GM23338 (cell line): ENCODE data around the gene AQP12B. TPM values are rescaled to one million over a fixed set of nuclear protein-coding genes. Genes with fewer than 3 reads are reported as not detected.

ENCODE experiments used
- ATAC-seq: fragments of 200-7000 bp; cut with Tn5 transposase; 3 replicates; pipeline ENCODE4 v1.9.1; 2020
- DNase-seq: peaks from one replicate; pipeline ENCODE4 v3.0.0-alpha.2; 2015; ENCODE audit warnings: low spot score
- H2AFZ ChIP-seq: fragments of 200-600 bp; sonication (generic); 2 replicates; pipeline ENCODE4 v1.8.0; 2016; ENCODE audit warnings: antibody characterized with exemption, mild to moderate bottlenecking, moderate library complexity
- H3F3A ChIP-seq: fragments of 200-600 bp; sonication (generic); replicated peaks from 2 replicates; pipeline ENCODE4 v1.8.0; 2017; ENCODE audit warnings: antibody characterized with exemption, mixed run types, low read depth
- H3K27ac ChIP-seq: fragments of 200-600 bp; sonication (generic); 2 replicates; pipeline ENCODE4 v1.6.1; 2016; ENCODE audit warnings: low read depth
- H3K27me3 ChIP-seq: fragments of 200-600 bp; sonication (generic); 2 replicates; pipeline ENCODE4 v1.8.0; 2016; ENCODE audit warnings: mild to moderate bottlenecking, mixed run types, moderate library complexity; ENCODE audit not compliant: insufficient read depth
- H3K36me3 ChIP-seq: fragments of 200-600 bp; sonication (generic); 2 replicates; pipeline ENCODE4 v1.8.0; 2016; ENCODE audit warnings: mild to moderate bottlenecking; ENCODE audit not compliant: insufficient read depth
- H3K4me1 ChIP-seq: fragments of 200-600 bp; sonication (generic); 2 replicates; pipeline ENCODE4 v1.8.0; 2016; ENCODE audit warnings: mild to moderate bottlenecking, moderate library complexity; ENCODE audit not compliant: insufficient read depth
- H3K4me2 ChIP-seq: fragments of 200-600 bp; sonication (generic); 2 replicates; pipeline ENCODE4 v1.7.1; 2017; ENCODE audit warnings: mixed run types
- H3K4me3 ChIP-seq: fragments of 200-600 bp; sonication (generic); 2 replicates; pipeline ENCODE4 v1.6.1; 2016; ENCODE audit warnings: mixed run types
- H3K79me2 ChIP-seq: fragments of 200-600 bp; sonication (generic); replicated peaks from 2 replicates; pipeline ENCODE4 v1.8.0; 2017; ENCODE audit warnings: mild to moderate bottlenecking; ENCODE audit not compliant: insufficient read depth
- H3K9me2 ChIP-seq: fragments of 200-600 bp; sonication (generic); 2 replicates; pipeline ENCODE4 v1.8.0; 2017; ENCODE audit not compliant: insufficient read depth
- H4K20me1 ChIP-seq: fragments of 200-600 bp; sonication (generic); replicated peaks from 2 replicates; pipeline ENCODE4 v1.8.0; 2017; ENCODE audit warnings: mild to moderate bottlenecking; ENCODE audit not compliant: insufficient read depth
- H3K27ac Mint-ChIP-seq: 2 replicates; pipeline ENCODE4 v1.8.0; 2020; ENCODE audit warnings: inconsistent platforms, mild to moderate bottlenecking, moderate library complexity, mixed read lengths
- H3K27me3 Mint-ChIP-seq: 3 replicates; pipeline ENCODE4 v1.8.0; 2022; ENCODE audit warnings: low read depth, mild to moderate bottlenecking, moderate library complexity, mixed read lengths, inconsistent platforms; ENCODE audit not compliant: insufficient read depth, poor library complexity
- H3K36me3 Mint-ChIP-seq: 3 replicates; pipeline ENCODE4 v1.8.0; 2021; ENCODE audit warnings: low read depth, mild to moderate bottlenecking, inconsistent platforms, moderate library complexity, mixed read lengths
- H3K4me1 Mint-ChIP-seq: 3 replicates; pipeline ENCODE4 v1.8.0; 2020; ENCODE audit warnings: mild to moderate bottlenecking, inconsistent platforms, mixed read lengths
- H3K4me3 Mint-ChIP-seq: 3 replicates; pipeline ENCODE4 v1.8.0; 2021; ENCODE audit warnings: moderate library complexity, mild to moderate bottlenecking, inconsistent platforms, mixed read lengths
- H3K9me3 Mint-ChIP-seq: 3 replicates; pipeline ENCODE4 v1.8.0; 2020; ENCODE audit warnings: moderate library complexity, mild to moderate bottlenecking, inconsistent platforms, mixed read lengths
- CREB1 ChIP-seq: fragments of 250-450 bp; sonication (Bioruptor Pico); IDR thresholded peaks from 2 replicates; pipeline ENCODE4 v1.5.0; 2020; ENCODE audit warnings: low read depth, mild to moderate bottlenecking, moderate library complexity
- EZH2 ChIP-seq: fragments of 200-600 bp; sonication (generic); IDR thresholded peaks from one replicate; pipeline ENCODE4 v1.8.0; 2017; ENCODE audit warnings: antibody characterized with exemption, mild to moderate bottlenecking, low read depth; ENCODE audit not compliant: unreplicated experiment
- EZH2phosphoT487 ChIP-seq: fragments of 200-600 bp; sonication (generic); IDR thresholded peaks from one replicate; pipeline ENCODE4 v1.8.1; 2018; ENCODE audit warnings: antibody characterized with exemption; ENCODE audit not compliant: unreplicated experiment
- JUNB ChIP-seq: IDR thresholded peaks from one replicate; pipeline ENCODE4 v1.6.1; 2016; ENCODE audit warnings: antibody characterized with exemption; ENCODE audit not compliant: unreplicated experiment
- NANOG ChIP-seq: IDR thresholded peaks from 2 replicates; pipeline ENCODE4 v1.6.1; 2016; ENCODE audit warnings: antibody characterized with exemption, borderline replicate concordance
- POLR2AphosphoS5 ChIP-seq: IDR thresholded peaks from 2 replicates; pipeline ENCODE4 v1.6.1; 2016; ENCODE audit warnings: antibody characterized with exemption, low read depth
- STAT1 ChIP-seq: IDR thresholded peaks from one replicate; pipeline ENCODE4 v1.6.1; 2016; ENCODE audit warnings: antibody characterized with exemption; ENCODE audit not compliant: unreplicated experiment
- ZNF114 ChIP-seq: fragments of 250-450 bp; sonication (Bioruptor Pico); IDR thresholded peaks from 2 replicates; pipeline ENCODE4 v1.5.0; 2020; ENCODE audit warnings: mild to moderate bottlenecking, moderate library complexity
- ZNF331 ChIP-seq: fragments of 250-450 bp; sonication (Bioruptor Pico); IDR thresholded peaks from 2 replicates; pipeline ENCODE4 v1.5.0; 2020; ENCODE audit warnings: low read depth, mild to moderate bottlenecking, moderate library complexity
- ZNF462 ChIP-seq: fragments of 250-450 bp; sonication (Bioruptor Pico); IDR thresholded peaks from 2 replicates; pipeline ENCODE4 v1.5.0; 2020; ENCODE audit warnings: mild to moderate bottlenecking, moderate library complexity
- polyA plus RNA-seq: library from polyadenylated mRNA; unstranded; fragments of >200 nt; fragmentation: Nextera tagmentation; extraction: Ambion mirVana; gene quantifications from 2 replicates; pipeline ENCODE4 v1.2.1, GENCODE V29; 2016
- total RNA-seq: library from RNA; depleted of rRNA; stranded (reverse); fragments of >200 nt; shearing (Covaris generic); gene quantifications from 2 replicates; pipeline ENCODE4 v1.2.3, GENCODE V29; 2014
- TF ChIP-seq, protein P1 (sequence below): IDR thresholded peaks from one replicate; pipeline ENCODE4 v1.6.1; 2018; ENCODE audit warnings: antibody characterized with exemption; ENCODE audit not compliant: unreplicated experiment
- TF ChIP-seq, protein P2 (sequence below), 2 experiments: fragments of 200-600 bp in 1 of 2; sonication (generic) in 1 of 2; conservative IDR thresholded peaks; 2 replicates each; pipeline versions ENCODE4 v1.5.1 to v1.6.1; 2016 to 2017; ENCODE audit warnings: antibody characterized with exemption in 2 of 2, low read depth in 2 of 2, mild to moderate bottlenecking in 2 of 2, moderate library complexity in 1 of 2
- TF ChIP-seq, protein P3 (sequence below): IDR thresholded peaks from 2 replicates; pipeline ENCODE4 v1.6.1; 2016; ENCODE audit warnings: antibody characterized with exemption

The AQP12B gene
- total and polyA plus RNA-seq, 2 experiments from 2014 or later = not detected

- no peaks in the 10 kb centered on the region for H3K79me2 ChIP-seq
- no peaks in the 10 kb centered on the region for H3K27me3 ChIP-seq
- H2AFZ ChIP-seq = no peak overlapping the region
- no peaks in the 10 kb centered on the region for H4K20me1 ChIP-seq
- no peak for DNase-seq
- H3K4me2 ChIP-seq = no peak overlapping the region
- H3K4me1 ChIP-seq = no peaks in the 10 kb centered on the region
- Mint-ChIP-seq H3K4me1 (peaks cover 10% of the 10 kb centered on the region; the same call in 2 of the 3 replicates), H3K27me3 (peaks cover 9% of the 10 kb centered on the region), H3K4me3 (no peak overlapping the region), H3K9me3 (peaks cover 2% of the 10 kb centered on the region; the same call in 2 of the 3 replicates), H3K36me3 (no peaks in the 10 kb centered on the region), H3K27ac (no peak overlapping the region)
- H3K9me2 ChIP-seq = no peaks in the 10 kb centered on the region
- H3K4me3 ChIP-seq = no peak overlapping the region
- H3K36me3 ChIP-seq = no peaks in the 10 kb centered on the region
- H3K27ac ChIP-seq = no peak overlapping the region
- H3F3A ChIP-seq = no peaks in the 10 kb centered on the region
- ATAC-seq = no peak
- TF ChIP-seq EZH2 (no peak), POLR2AphosphoS5 (no peak), JUNB (no peak), STAT1 (no peak), NANOG (no peak), CREB1 (CRISPR knock-in tag) (no peak), ZNF462 (CRISPR knock-in tag) (no peak), ZNF114 (no peak), EZH2phosphoT487 (no peak), ZNF331 (CRISPR knock-in tag) (no peak)
- TF ChIP-seq, protein P1, sequence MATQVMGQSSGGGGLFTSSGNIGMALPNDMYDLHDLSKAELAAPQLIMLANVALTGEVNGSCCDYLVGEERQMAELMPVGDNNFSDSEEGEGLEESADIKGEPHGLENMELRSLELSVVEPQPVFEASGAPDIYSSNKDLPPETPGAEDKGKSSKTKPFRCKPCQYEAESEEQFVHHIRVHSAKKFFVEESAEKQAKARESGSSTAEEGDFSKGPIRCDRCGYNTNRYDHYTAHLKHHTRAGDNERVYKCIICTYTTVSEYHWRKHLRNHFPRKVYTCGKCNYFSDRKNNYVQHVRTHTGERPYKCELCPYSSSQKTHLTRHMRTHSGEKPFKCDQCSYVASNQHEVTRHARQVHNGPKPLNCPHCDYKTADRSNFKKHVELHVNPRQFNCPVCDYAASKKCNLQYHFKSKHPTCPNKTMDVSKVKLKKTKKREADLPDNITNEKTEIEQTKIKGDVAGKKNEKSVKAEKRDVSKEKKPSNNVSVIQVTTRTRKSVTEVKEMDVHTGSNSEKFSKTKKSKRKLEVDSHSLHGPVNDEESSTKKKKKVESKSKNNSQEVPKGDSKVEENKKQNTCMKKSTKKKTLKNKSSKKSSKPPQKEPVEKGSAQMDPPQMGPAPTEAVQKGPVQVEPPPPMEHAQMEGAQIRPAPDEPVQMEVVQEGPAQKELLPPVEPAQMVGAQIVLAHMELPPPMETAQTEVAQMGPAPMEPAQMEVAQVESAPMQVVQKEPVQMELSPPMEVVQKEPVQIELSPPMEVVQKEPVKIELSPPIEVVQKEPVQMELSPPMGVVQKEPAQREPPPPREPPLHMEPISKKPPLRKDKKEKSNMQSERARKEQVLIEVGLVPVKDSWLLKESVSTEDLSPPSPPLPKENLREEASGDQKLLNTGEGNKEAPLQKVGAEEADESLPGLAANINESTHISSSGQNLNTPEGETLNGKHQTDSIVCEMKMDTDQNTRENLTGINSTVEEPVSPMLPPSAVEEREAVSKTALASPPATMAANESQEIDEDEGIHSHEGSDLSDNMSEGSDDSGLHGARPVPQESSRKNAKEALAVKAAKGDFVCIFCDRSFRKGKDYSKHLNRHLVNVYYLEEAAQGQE = no peak
- TF ChIP-seq, protein P2, sequence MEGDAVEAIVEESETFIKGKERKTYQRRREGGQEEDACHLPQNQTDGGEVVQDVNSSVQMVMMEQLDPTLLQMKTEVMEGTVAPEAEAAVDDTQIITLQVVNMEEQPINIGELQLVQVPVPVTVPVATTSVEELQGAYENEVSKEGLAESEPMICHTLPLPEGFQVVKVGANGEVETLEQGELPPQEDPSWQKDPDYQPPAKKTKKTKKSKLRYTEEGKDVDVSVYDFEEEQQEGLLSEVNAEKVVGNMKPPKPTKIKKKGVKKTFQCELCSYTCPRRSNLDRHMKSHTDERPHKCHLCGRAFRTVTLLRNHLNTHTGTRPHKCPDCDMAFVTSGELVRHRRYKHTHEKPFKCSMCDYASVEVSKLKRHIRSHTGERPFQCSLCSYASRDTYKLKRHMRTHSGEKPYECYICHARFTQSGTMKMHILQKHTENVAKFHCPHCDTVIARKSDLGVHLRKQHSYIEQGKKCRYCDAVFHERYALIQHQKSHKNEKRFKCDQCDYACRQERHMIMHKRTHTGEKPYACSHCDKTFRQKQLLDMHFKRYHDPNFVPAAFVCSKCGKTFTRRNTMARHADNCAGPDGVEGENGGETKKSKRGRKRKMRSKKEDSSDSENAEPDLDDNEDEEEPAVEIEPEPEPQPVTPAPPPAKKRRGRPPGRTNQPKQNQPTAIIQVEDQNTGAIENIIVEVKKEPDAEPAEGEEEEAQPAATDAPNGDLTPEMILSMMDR (conservative IDR thresholded peaks at IDR 0.05; ENCODE audit: low read depth in 2 of 2) = no peak
- TF ChIP-seq, protein P3, sequence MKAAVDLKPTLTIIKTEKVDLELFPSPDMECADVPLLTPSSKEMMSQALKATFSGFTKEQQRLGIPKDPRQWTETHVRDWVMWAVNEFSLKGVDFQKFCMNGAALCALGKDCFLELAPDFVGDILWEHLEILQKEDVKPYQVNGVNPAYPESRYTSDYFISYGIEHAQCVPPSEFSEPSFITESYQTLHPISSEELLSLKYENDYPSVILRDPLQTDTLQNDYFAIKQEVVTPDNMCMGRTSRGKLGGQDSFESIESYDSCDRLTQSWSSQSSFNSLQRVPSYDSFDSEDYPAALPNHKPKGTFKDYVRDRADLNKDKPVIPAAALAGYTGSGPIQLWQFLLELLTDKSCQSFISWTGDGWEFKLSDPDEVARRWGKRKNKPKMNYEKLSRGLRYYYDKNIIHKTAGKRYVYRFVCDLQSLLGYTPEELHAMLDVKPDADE = no peak
Measured at GRCh38 chr2:240626531-240627300, 56.0 kb downstream of the AQP12B start.
